GM06990 (cell line): Measurements from ENCODE around the gene SPRED1.

Experiments used
- DNase-seq: peaks from one replicate; pipeline ENCODE4 v3.0.0-alpha.2; 2011; ENCODE audit not compliant: insufficient read length; ENCODE audit errors: extremely low read depth
- H3K27me3 ChIP-seq: replicated peaks from 2 replicates; pipeline ENCODE4 v1.6.0; 2011; ENCODE audit warnings: low read length; ENCODE audit not compliant: control insufficient read depth, insufficient read depth
- H3K36me3 ChIP-seq: 2 replicates; pipeline ENCODE4 v1.5.1; 2011; ENCODE audit warnings: low read length; ENCODE audit not compliant: control insufficient read depth, insufficient read depth
- H3K4me3 ChIP-seq: replicated peaks from 2 replicates; pipeline ENCODE4 v1.5.1; 2011; ENCODE audit warnings: low read depth, mild to moderate bottlenecking, control low read depth, low read length
- TF ChIP-seq, protein P1 (sequence below): IDR thresholded peaks from 2 replicates; pipeline ENCODE4 v1.5.1; 2011; ENCODE audit warnings: low read length, control low read depth, mild to moderate bottlenecking, inconsistent platforms; ENCODE audit not compliant: insufficient read depth, poor library complexity, severe bottlenecking

SPRED1 gene

DNA sequence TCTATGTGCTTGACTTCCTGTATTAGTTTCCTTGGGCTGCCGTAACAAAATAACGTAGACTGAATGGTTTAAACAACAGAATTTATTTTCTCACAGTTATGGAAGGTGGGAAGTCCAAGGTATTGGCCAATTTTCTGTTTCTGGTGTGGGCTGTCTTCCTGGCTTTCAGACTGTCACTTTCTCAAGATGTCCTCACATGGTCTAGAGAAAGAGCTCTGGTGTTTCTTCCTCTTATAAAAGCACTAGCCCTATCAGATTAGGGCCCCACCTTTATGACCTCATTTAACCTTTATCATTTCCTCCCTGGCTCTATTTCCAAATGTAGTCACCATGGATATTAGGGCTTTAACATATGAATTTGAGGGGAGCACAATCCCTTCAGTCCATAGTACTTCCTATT is 54.6 kb downstream of the SPRED1 start:
- TF ChIP-seq, protein P1, sequence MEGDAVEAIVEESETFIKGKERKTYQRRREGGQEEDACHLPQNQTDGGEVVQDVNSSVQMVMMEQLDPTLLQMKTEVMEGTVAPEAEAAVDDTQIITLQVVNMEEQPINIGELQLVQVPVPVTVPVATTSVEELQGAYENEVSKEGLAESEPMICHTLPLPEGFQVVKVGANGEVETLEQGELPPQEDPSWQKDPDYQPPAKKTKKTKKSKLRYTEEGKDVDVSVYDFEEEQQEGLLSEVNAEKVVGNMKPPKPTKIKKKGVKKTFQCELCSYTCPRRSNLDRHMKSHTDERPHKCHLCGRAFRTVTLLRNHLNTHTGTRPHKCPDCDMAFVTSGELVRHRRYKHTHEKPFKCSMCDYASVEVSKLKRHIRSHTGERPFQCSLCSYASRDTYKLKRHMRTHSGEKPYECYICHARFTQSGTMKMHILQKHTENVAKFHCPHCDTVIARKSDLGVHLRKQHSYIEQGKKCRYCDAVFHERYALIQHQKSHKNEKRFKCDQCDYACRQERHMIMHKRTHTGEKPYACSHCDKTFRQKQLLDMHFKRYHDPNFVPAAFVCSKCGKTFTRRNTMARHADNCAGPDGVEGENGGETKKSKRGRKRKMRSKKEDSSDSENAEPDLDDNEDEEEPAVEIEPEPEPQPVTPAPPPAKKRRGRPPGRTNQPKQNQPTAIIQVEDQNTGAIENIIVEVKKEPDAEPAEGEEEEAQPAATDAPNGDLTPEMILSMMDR, result no peak
- Histone ChIP-seq H3K36me3 (no peaks in the 10 kb centered on the region), H3K27me3 (no peaks in the 10 kb centered on the region), H3K4me3 (no peak overlapping the region)
- DNase-seq, result no peak

DNA sequence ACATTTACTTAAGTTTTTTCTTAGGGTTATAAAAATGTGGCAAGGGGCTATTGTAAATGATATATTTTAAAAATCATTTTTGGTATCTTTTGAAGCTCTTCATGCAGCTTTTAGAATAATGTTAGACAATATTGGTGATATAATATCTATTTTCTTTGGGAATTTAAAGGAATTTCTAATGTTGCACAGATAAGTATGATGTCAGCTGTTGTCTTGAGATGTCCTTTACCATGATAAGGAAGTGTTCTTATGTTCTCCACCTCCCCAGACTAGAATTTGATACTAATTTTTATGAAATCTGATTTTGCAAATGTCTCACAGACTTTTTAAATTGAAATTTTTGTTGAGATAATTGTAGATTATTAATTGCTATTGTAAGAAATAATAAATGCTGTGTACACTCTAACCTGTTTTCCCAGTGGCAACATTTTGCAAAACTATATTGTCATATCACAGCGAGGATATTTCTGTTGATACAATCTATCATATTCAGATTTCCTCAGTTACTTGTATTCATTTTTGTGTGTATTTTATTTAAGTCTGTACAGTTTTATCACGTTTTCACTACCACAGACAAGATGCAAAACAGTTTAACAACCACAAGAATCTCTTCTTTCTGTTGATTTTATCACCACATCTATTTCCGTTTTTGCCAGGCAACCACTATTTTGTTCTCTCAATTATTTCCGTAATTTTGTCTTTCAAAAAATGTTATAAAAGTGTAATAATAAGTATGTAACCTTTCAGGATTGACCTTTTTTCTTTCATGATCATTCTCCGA is 55.4 kb downstream of the SPRED1 start:
- H3K36me3 ChIP-seq, result no peaks in the 10 kb centered on the region

DNA sequence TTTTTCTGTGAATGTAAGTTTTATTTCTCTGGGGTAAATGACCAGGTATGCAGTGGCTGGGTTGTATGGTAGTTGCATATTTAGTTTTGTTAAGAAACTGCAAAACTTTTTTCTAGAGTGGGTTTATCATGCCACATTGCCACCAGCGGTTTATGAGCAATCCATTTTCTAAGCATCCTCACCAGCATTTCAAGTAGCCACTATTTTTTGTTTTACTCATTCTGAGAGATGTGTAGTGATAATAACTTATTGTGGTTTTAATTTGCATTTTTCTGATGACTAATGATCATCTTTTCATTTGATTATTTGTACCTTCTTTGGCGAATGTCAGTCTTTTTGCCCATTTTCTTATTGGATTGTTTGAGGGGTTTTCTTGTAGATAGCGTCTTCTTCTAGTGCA is 56.2 kb downstream of the SPRED1 start:
- TF ChIP-seq, protein P1, result no peak
- Histone ChIP-seq H3K27me3 (no peaks in the 10 kb centered on the region), H3K36me3 (no peaks in the 10 kb centered on the region), H3K4me3 (no peak overlapping the region)
- peak; percentile 40 for DNase-seq

More for the DNA sequence above, 55.4 kb downstream of the SPRED1 start:
- H3K4me3 ChIP-seq, result no peak overlapping the region
- H3K27me3 ChIP-seq, result no peaks in the 10 kb centered on the region
- TF ChIP-seq, protein P1, result no peak
- peak; percentile 8 for DNase-seq

DNA sequence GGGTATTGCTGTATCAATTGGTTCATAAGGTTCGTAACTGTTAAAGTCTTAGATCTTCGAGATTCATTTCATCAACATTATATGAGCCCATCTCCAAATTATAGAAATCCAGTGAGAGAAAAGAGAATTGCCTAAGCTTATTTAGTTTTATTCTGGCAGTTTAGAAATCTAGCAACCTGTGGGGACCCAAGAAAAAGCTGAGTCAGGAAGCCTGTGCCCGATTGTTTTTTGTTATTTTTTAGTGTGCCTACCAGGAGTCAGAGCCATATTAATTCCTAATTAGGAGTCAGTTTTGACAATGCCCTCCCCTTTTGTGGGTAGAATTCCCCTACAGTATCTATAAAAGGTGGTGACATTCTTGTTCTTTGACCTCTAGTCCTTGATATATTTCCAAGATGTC is 59.6 kb downstream of the SPRED1 start:
- TF ChIP-seq, protein P1, result no peak
- Histone ChIP-seq H3K36me3 (no peaks in the 10 kb centered on the region), H3K27me3 (no peaks in the 10 kb centered on the region), H3K4me3 (no peak overlapping the region)
- DNase-seq, result no peak

GRCh38 chr15:38316311-38316710 is 63.7 kb downstream of the SPRED1 start:
- H3K27me3 ChIP-seq, result no peaks in the 10 kb centered on the region
- TF ChIP-seq, protein P1, result no peak
- DNase-seq, result no peak
- no peak overlapping the region for H3K4me3 ChIP-seq
- H3K36me3 ChIP-seq, result no peaks in the 10 kb centered on the region

DNA sequence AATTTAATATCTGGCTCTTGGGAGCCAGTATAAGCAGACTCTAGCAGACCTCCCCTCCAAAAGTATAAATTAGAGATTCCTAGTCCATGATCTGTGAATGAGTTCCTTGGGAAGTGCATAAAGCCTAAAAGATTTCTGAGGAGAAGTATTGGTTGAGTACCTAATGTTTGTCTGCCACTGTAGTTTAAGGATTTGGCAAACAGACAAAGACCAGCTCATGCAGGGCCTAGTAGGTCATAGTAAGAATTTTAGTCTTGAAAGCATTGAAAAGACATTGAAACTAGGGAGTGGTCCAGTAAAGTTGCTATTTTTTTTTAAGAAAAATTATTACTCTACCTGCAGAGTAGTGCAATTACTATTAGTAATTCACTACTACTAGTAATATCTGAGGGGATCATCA is 67.5 kb downstream of the SPRED1 start:
- TF ChIP-seq, protein P1, result no peak
- no peak for DNase-seq
- no peaks in the 10 kb centered on the region for H3K36me3 ChIP-seq

More for the DNA sequence above, 67.5 kb downstream of the SPRED1 start:
- H3K4me3 ChIP-seq, result no peak overlapping the region
- H3K27me3 ChIP-seq, result no peaks in the 10 kb centered on the region
